ENCODE measurements around the gene CNIH2. TPM values are rescaled to one million over a fixed set of nuclear protein-coding genes. Genes with fewer than 3 reads are reported as not detected.

Gene CNIH2
- total and polyA plus RNA-seq, 2 of the 8 experiments (the other 6 are each of a cell fraction or from before 2014, with no cell fraction given): 12.5 to 15.8 TPM

DNA sequence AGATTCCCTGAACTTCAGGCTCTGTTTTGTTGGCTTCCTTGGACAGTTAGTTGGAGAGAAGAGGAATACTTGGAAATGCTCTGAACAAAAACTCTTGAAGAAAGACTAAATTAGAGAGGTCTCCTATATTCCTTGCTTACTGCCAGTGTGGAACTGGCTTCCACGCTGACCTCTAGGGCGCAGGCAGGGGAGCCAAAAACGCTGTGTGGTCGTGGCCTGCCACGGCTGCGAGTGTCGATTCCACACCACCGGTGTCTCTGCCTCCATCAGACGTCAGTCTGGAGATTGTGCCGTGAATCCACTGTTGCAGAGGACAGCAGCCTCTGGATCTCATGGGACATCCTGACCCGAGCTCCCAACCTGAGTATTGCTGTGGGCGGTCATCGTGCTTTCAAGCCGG lies 47.0 kb upstream of the CNIH2 start:
- no peak overlapping the region for H4K91ac ChIP-seq (replicated peaks; ENCODE audit: insufficient read length, low read length)
- ChIA-PET CTCF (ENCODE audit: partially characterized antibody) (interaction anchor here (0.7 to 12.4 kb wide), 2 partner anchors 10 to 36 kb away, joined by 3 to 123 read pairs; no protein-coding TSS in a partner anchor), POLR2A (ENCODE audit: partially characterized antibody) (interaction anchor here (1.0 kb wide), 1 partner anchor 16 kb away, joined by 5 read pairs; no protein-coding TSS in a partner anchor)
- no peak overlapping the region; the same call in 1 of the 2 replicates for H4K8ac ChIP-seq (ENCODE audit: extremely low read depth, insufficient read depth, low read length)
- no peak overlapping the region for H2BK20ac ChIP-seq (ENCODE audit: low read length)
- H2BK5ac ChIP-seq (ENCODE audit: low read depth, low read length): no peak overlapping the region
- no peak overlapping the region for H3K4me2 ChIP-seq (ENCODE audit: insufficient read depth in 1 of 2, low read depth in 2 of 2, low read length in 2 of 2)
- no peak overlapping the region for H4K5ac ChIP-seq (ENCODE audit: insufficient read length, low read depth, low read length)
- H3K79me1 ChIP-seq (ENCODE audit: low read depth, low read length): no peaks in the 10 kb centered on the region
- no peak overlapping the region for H3K4ac ChIP-seq (replicated peaks; ENCODE audit: insufficient read length, low read depth, low read length)
- H2AFZ ChIP-seq (ENCODE audit: low read length): no peak overlapping the region
- H2BK15ac ChIP-seq (ENCODE audit: low read length): no peak overlapping the region
- TF ChIP-seq SP2 (IDR thresholded peaks at IDR 0.05; ENCODE audit: low read length) (no peak), CHD1 (IDR thresholded peaks at IDR 0.05; ENCODE audit: low read depth, low read length) (no peak)
- no peaks in the 10 kb centered on the region for H4K20me1 ChIP-seq (replicated peaks in 1 of 2; ENCODE audit: control insufficient read depth in 1 of 2, insufficient read depth in 2 of 2, low read length in 2 of 2)
- no peak overlapping the region for H3K4me3 ChIP-seq (ENCODE audit: extremely low read depth in 1 of 4, insufficient read depth in 2 of 4, low read depth in 3 of 4, low read length in 4 of 4)
- H3K27ac ChIP-seq (ENCODE audit: low read depth, low read length): no peak overlapping the region
- peaks cover 0 to 9% (median 2%) of the 10 kb centered on the region in 4 experiments; a peak in 3 of 8 replicates for H3K36me3 ChIP-seq (ENCODE audit: control insufficient read depth in 2 of 4, insufficient read depth in 4 of 4, low read length in 3 of 4)
- DNase-seq (ENCODE audit: low read depth in 1 of 2, low spot score in 2 of 2): no peak
- no peak overlapping the region for H3K56ac ChIP-seq (replicated peaks; ENCODE audit: insufficient read length, low read depth, low read length)
- no peak overlapping the region for H2BK120ac ChIP-seq (replicated peaks; ENCODE audit: low read depth, low read length)
- H3K9ac ChIP-seq (replicated peaks in 1 of 4; ENCODE audit: extremely low read depth in 1 of 4, low read depth in 3 of 4, low read length in 3 of 4): no peak overlapping the region
- H3K23me2 ChIP-seq (ENCODE audit: low read depth, low read length): no peaks in the 10 kb centered on the region
- peaks cover 0 to 2% (median 0%) of the 10 kb centered on the region in 4 experiments; a peak in 5 of 7 replicates for H3K4me1 ChIP-seq (replicated peaks in 1 of 4; ENCODE audit: control insufficient read depth in 3 of 4, insufficient read depth in 4 of 4, low read length in 3 of 4)
- FAIRE-seq: no peak
- H3K23ac ChIP-seq (ENCODE audit: insufficient read length): no peak overlapping the region
- no peak overlapping the region for H2BK12ac ChIP-seq (ENCODE audit: low read depth, low read length)
- no peak overlapping the region for H3K14ac ChIP-seq (ENCODE audit: insufficient read length)
- no peak overlapping the region for H3K18ac ChIP-seq (ENCODE audit: extremely low read depth, low read length)
- 97% methylated on average over 14 of the region's 14 CpGs; no CpG with 5 or more reads in 1 of the 2 experiments for WGBS, 2 experiments (ENCODE audit: extremely low coverage in 1 of 2, insufficient coverage in 1 of 2, insufficient read length in 1 of 2, insufficient replicate concordance in 2 of 2, low coverage in 1 of 2, low lambda C conversion rate in 2 of 2, missing lambda C conversion rate in 1 of 2)
- no peak overlapping the region for H2AK5ac ChIP-seq (ENCODE audit: low read depth, low read length)
- no peaks in the 10 kb centered on the region for H3K79me2 ChIP-seq (ENCODE audit: control insufficient read depth in 1 of 2, insufficient read depth in 2 of 2, low read length in 2 of 2)
- no peaks in the 10 kb centered on the region for H3K27me3 ChIP-seq (replicated peaks in 1 of 4; ENCODE audit: control insufficient read depth in 3 of 4, extremely low read depth in 1 of 4, insufficient read depth in 3 of 4, low read length in 3 of 4)
- H3K9me3 ChIP-seq (ENCODE audit: insufficient read depth in 2 of 2, low read depth in 1 of 2, low read length in 1 of 2): no peaks in the 10 kb centered on the region

Data from H1 (cell line).